H1 (cell line): Measurements from ENCODE around the gene OTUB1.

Experiments used
- CBX5 ChIP-seq: fragments of 300-800, 300-1000 bp; sonication (generic); IDR thresholded peaks from 2 replicates; pipeline ENCODE4 v1.7.1; 2016; ENCODE audit warnings: antibody characterized with exemption, low read length, low read depth
- EZH2 ChIP-seq: fragments of 200-600 bp; sonication (generic); IDR thresholded peaks from 2 replicates; pipeline ENCODE4 v1.7.1; 2012; ENCODE audit warnings: low read depth, mild to moderate bottlenecking, moderate library complexity, low read length, inconsistent platforms; ENCODE audit not compliant: severe bottlenecking
- GABPA ChIP-seq: IDR thresholded peaks from 2 replicates; pipeline ENCODE4 v1.6.1; 2011; ENCODE audit warnings: mild to moderate bottlenecking, low read length, moderate library complexity, borderline replicate concordance; ENCODE audit not compliant: insufficient read depth
- POLR2AphosphoS5 ChIP-seq: IDR thresholded peaks from 2 replicates; pipeline ENCODE4 v1.6.1; 2011; ENCODE audit warnings: low read depth, low read length
- TCF12 ChIP-seq: IDR thresholded peaks from 2 replicates; pipeline ENCODE4 v1.6.1; 2011; ENCODE audit warnings: low read depth, mild to moderate bottlenecking, low read length
- TF ChIP-seq, protein P1 (sequence below), 3 experiments: IDR thresholded peaks; 1 replicate in 2 of 3; 2 replicates in 1 of 3; pipeline versions ENCODE4 v1.5.1 to v1.6.1; 2011; ENCODE audit warnings: low read length in 3 of 3, mild to moderate bottlenecking in 3 of 3, inconsistent platforms in 2 of 3, low read depth in 1 of 3, moderate library complexity in 1 of 3; ENCODE audit not compliant: insufficient read depth in 1 of 3; ENCODE audit errors: control extremely low read depth in 1 of 3
- TF ChIP-seq, protein P2 (sequence below): IDR thresholded peaks from 2 replicates; pipeline ENCODE4 v1.6.1; 2011; ENCODE audit warnings: low read length, improper control_type of control experiment

- TF ChIP-seq EZH2 = no peak
- TF ChIP-seq CBX5 = no peak
- no peak for TF ChIP-seq POLR2AphosphoS5
- TF ChIP-seq, protein P1, sequence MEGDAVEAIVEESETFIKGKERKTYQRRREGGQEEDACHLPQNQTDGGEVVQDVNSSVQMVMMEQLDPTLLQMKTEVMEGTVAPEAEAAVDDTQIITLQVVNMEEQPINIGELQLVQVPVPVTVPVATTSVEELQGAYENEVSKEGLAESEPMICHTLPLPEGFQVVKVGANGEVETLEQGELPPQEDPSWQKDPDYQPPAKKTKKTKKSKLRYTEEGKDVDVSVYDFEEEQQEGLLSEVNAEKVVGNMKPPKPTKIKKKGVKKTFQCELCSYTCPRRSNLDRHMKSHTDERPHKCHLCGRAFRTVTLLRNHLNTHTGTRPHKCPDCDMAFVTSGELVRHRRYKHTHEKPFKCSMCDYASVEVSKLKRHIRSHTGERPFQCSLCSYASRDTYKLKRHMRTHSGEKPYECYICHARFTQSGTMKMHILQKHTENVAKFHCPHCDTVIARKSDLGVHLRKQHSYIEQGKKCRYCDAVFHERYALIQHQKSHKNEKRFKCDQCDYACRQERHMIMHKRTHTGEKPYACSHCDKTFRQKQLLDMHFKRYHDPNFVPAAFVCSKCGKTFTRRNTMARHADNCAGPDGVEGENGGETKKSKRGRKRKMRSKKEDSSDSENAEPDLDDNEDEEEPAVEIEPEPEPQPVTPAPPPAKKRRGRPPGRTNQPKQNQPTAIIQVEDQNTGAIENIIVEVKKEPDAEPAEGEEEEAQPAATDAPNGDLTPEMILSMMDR (IDR thresholded peaks at IDR 0.05; ENCODE audit: control extremely low read depth in 1 of 3, insufficient read depth in 1 of 3, low read depth in 1 of 3, low read length in 3 of 3) = no peak
- no peak for TF ChIP-seq GABPA
- no peak for TF ChIP-seq TCF12
- TF ChIP-seq, protein P2, sequence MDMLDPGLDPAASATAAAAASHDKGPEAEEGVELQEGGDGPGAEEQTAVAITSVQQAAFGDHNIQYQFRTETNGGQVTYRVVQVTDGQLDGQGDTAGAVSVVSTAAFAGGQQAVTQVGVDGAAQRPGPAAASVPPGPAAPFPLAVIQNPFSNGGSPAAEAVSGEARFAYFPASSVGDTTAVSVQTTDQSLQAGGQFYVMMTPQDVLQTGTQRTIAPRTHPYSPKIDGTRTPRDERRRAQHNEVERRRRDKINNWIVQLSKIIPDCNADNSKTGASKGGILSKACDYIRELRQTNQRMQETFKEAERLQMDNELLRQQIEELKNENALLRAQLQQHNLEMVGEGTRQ = no peak
These were observed 30.0 kb downstream of the OTUB1 start for GRCh38 chr11:64015935-64016845.
